HG03432 (cell line): Measurements from ENCODE around the gene PM20D1.
"Not testable (repeated sequence)": the region's sequence is repeated elsewhere in the genome, so short reads cannot be mapped to it uniquely, and the experiment has no call there.

Experiments
- ATAC-seq: cut with Tn5 transposase; IDR thresholded peaks from one replicate; pipeline ENCODE4 v1.9.1; 2021; ENCODE audit warnings: mild to moderate bottlenecking, moderate library complexity; ENCODE audit not compliant: unreplicated experiment

Gene PM20D1, protein sequence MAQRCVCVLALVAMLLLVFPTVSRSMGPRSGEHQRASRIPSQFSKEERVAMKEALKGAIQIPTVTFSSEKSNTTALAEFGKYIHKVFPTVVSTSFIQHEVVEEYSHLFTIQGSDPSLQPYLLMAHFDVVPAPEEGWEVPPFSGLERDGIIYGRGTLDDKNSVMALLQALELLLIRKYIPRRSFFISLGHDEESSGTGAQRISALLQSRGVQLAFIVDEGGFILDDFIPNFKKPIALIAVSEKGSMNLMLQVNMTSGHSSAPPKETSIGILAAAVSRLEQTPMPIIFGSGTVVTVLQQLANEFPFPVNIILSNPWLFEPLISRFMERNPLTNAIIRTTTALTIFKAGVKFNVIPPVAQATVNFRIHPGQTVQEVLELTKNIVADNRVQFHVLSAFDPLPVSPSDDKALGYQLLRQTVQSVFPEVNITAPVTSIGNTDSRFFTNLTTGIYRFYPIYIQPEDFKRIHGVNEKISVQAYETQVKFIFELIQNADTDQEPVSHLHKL

DNA sequence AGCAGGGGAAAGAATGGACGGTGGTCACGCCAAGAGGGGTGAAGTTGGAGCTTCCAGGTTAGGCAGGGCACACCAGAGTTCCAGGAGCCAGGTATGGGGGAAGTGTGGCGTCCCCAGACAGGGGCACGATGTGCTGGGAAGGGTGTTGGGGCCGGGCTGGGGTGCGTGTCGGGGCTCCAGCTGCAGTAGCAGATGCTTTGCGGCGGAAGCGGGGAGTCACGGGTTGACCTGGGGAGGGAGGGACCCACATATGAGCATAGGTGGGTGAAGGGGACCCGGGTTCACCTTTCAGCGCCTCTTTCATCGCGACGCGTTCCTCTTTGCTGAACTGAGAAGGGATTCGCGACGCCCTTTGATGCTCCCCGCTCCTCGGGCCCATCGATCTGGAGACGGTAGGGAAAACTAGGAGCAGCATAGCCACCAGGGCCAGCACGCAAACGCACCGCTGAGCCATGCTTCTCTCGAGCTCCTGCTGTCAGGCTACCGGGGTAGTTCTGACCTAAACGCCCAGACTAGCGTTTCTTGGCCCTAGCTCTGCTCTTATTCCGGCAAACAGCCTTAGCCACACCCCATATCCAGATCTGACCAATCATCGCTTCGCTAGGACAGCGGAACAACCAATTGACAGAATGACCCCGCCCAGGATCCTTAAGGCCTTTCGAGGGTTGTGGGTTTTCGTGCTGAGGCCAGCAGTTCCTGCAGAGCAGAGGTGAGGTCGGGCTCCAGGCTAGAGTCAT, at the start of gene PM20D1:
PM20D1 (minus strand) TSS at position 514 of the 737 bp plus-strand sequence; CDS start at position 454, 60 bp downstream.
- ATAC-seq, result peak; percentile 97

- no peak for ATAC-seq
These were observed 46.4 kb upstream of the PM20D1 start for GRCh38 chr1:205896351-205896750.

- not testable (repeated sequence) for ATAC-seq
These were observed 44.2 kb upstream of the PM20D1 start for GRCh38 chr1:205894119-205894518.

DNA sequence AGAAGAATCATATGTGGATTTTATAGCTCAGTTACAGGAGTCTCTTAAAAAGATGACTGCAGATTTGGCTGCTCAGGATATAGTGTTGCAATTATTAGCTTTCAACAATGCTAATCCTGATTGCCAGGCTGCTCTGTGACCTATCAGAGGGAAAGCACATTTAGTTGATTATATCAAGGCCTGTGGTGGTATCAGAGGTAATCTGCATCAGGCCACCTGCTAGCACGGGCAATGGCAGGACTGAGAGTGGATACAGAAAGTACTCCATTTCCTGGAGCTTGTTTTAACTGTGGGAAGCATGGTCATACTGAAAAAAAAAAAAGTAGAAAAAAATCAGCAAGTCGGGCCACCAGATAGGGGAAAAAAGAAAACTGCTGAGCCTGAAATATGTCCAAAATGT, 42.2 kb upstream of the PM20D1 start:
- not testable (repeated sequence) for ATAC-seq

DNA sequence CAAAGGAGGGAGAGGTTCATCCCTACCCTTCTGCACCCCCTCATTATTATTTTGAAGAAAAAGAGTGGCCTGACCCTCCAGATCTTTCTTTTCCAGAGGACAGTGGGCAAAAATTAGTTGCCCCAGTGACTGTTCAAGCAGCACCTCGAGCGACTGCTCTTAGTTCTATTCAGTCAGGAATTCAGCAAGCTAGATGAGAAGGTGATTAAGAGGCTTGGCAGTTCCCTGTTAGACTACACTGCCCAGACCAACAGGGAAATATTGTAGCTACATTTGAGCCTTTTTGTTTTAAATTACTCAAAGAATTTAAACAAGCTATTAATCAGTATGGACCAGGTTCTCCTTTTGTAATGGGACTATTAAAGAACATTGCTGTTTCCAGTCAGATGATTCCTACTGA, 41.5 kb upstream of the PM20D1 start:
- not testable (repeated sequence) for ATAC-seq

DNA sequence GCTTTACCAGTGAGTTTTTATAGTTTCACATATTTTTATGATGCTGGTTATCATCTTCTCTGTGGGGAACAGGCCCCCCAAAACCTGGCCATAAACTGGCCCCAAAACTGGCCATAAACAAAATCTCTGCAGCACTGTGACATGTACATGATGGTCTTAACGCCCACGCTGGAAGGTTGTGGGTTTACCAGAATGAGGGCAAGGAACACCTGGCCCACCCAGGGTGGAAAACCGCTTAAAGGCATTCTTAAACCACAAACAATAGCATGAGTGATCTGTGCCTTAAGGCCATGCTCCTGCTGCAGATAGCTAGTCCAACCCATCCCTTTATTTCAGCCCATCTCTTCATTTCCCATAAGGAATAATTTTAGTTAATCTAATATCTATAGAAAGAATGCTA, 40.7 kb upstream of the PM20D1 start:
- not testable (repeated sequence) for ATAC-seq

GRCh38 chr1:205889706-205890105, 39.8 kb upstream of the PM20D1 start:
- not testable (repeated sequence) for ATAC-seq

DNA sequence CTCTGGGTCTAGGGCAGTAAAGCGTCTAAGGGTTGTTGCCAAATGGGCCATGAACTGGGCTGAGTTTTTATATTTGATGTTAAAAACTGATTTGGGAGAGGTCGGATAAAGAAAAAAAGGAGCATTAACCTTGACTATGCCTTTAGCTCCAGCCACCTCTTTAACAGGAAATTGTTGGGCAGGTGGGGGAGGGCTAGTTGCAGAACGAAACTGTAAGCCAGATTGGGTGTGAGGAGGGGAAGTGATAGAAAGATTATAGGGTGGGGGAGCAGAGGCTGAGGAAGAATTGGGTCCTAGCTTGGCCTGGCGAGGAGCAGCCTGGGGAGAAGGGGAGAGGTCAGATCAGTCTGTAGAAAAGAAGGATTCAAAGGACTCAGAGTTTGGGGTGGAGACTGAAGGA, 39.1 kb upstream of the PM20D1 start:
- not testable (repeated sequence) for ATAC-seq

DNA sequence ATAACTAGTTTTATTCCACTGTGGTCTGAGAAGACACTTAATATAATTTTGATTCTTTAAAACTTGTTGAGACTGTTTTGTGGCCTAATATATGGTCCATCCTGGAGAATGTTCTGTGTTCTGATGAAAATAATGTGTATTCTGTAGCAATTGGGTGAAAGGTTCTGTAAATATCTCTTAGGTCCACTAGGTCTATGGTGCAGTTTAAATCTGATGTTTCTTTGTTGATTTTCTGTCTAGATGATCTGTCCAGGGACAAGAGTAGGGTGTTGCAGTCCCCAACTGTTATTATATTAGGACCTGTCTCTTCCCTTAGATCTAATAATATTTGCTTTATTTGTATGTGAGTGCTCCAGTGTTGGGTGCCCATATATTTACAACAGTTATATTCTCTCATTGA, 33.9 kb upstream of the PM20D1 start:
- ATAC-seq, result no peak

DNA sequence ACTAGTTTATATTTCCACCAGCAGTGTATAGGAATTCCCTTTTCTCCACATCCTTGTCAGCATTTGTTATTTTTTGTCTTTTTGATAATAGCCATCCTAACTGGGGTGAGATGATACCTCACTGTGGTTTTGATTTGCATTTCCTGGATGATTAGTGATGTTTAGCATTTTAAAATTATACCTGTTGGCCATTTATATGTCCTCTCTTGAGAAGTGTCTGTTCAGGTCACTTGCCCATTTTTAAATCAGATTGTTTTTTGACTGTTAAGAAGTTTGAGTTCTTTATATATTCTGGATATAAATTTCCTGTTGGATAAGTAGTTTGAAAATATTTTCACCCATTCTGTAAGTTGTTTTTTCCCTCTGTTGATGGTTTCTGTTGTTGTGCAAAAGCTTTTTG, 31.0 kb upstream of the PM20D1 start:
- ATAC-seq, result no peak

GRCh38 chr1:205879974-205880373, 30.0 kb upstream of the PM20D1 start:
- ATAC-seq, result no peak

- no peak for ATAC-seq
These were observed 28.1 kb upstream of the PM20D1 start for GRCh38 chr1:205878026-205878425.

- ATAC-seq, result not testable (repeated sequence)
These were observed 23.2 kb upstream of the PM20D1 start for GRCh38 chr1:205873148-205873547.

GRCh38 chr1:205870236-205870635, 20.3 kb upstream of the PM20D1 start:
- no peak for ATAC-seq

GRCh38 chr1:205861540-205861939, 11.6 kb upstream of the PM20D1 start:
- ATAC-seq, result no peak

- no peak for ATAC-seq
These were observed 8.4 kb upstream of the PM20D1 start for GRCh38 chr1:205858141-205858961.

GRCh38 chr1:205857501-205857900, 7.6 kb upstream of the PM20D1 start:
- ATAC-seq, result not testable (repeated sequence)

DNA sequence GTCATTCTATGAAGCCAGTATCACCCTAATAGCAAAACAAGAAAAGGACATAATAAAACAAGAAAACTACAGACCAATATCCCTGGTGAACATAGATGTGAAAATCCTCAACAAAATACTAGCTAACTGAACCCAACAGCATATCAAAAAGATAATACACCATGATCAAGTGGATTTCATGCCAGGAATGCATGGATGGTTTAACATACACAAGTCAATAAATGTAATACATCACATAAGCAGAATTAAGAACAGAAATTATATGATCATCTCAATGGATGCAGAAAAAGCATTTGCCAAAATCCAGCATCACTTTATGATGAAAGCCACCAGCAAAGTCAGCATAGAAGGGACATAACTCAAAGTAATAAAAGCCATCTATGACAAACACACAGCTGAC, 6.5 kb upstream of the PM20D1 start:
- ATAC-seq, result no peak

DNA sequence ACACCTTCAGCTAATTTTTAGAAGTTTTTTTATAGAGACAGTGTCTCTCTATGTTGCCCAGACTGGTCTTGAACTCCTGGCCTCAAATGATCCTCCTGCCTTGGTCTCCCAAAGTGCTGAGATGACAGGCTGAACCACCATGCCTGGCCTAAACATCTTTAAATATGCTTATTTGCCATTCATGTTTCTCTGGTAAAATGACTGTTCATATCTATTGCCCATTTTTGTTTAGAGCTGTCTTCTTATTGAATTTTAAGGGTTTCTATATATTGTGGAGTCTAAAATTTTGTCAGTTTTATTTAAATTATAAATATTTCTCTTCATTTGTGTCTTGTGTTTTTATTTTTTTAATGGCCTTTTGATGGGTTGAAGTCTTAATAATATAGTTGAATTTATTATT, 3.0 kb upstream of the PM20D1 start:
- ATAC-seq, result no peak

GRCh38 chr1:205851993-205852392, 2.1 kb upstream of the PM20D1 start:
- ATAC-seq, result no peak
